HPDE6-E6E7 (cell line): ENCODE measurements around the gene FRMD4A.
A peak's percentile ranks its signal among the peaks of the same experiment; 100 is the strongest.
"Not testable (repeated sequence)": the region's sequence is repeated elsewhere in the genome, so short reads cannot be mapped to it uniquely, and the experiment has no call there.

Source experiments
- DNase-seq: peaks from one replicate; pipeline ENCODE4 v3.0.0; 2011; ENCODE audit warnings: missing footprints; ENCODE audit errors: extremely low spot score

Gene FRMD4A

DNA sequence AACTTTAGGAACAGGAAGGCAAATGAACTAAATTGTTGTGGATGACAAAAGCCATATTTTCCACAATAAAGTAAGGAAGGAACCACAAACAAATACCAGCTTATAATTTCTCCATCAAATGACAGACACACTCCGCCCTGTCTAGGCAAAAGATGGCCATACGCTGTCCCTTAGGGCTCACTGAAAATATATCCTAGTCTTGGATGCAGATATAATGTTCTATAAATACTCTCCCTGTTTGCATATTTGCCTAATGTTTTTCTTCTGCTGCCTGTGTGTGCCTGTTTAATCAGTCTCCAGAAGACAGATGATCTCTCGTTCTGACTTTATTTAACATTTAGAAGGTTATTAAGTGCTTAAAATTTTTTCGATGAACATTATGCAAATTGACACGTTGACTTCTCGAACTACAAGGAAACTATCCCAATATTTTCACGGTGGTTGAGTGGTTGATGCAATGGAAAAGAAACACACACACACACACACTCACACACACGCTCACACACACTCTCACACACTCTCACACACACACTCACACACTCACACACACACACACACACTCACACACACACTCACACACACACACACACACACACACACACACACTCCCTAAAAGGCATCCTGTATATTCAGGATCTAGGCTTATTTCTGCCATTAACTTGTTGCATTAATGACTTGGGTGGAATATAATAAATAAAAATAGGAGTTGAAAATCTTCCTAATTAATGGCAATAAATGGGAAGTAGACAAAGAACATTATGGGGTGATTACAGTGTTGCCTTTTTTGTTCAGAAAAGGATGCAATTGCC, 446.9 kb downstream of the FRMD4A start:
- no peak for DNase-seq

DNA sequence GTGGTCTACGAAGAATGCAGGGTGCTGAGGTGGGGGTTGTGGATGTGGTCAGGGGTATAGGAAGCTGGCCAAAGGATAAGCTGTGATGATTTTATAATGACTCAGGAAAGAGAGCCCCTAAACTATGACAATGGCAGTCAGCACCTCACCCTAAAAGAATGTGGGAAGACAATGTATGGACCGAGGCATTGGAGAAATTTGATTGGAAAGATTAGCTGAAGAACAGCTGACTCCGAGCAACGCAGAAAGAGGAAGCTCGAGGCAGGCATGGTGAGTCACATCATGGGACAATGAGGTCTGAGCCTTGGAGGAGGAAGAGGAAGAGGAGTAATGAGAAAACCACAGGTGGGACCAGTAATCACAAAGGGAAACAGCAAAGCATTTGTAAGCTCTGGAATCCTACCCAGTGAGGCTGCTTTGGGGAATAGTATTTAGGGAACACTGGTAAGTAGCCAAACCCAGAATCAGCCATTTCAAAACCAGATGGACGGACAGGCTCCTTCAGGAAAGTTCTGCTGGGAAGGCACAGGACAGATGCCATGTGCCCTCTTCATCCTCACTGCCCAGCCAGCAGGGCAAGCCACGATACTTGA, 448.5 kb downstream of the FRMD4A start:
- DNase-seq, result peak; percentile 28

DNA sequence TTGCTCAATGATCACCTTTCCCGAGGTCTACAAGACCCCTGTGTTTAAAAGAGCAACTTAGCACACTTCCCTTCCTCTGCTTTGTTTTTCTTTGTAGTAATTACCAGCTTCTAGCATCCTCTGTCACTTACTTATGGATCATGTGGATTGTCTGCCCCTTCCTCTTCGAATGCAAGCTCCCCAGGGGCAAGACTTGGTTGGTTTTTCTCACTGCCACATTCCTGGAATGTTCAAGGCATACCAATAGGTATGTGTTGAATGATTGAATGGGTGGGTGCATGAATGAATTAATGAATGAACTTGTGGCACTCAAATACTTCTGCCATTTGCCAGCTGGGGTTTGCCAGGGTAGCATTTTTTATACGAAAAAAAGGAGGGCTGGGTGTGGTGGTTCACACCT, 450.0 kb downstream of the FRMD4A start:
- no peak for DNase-seq

DNA sequence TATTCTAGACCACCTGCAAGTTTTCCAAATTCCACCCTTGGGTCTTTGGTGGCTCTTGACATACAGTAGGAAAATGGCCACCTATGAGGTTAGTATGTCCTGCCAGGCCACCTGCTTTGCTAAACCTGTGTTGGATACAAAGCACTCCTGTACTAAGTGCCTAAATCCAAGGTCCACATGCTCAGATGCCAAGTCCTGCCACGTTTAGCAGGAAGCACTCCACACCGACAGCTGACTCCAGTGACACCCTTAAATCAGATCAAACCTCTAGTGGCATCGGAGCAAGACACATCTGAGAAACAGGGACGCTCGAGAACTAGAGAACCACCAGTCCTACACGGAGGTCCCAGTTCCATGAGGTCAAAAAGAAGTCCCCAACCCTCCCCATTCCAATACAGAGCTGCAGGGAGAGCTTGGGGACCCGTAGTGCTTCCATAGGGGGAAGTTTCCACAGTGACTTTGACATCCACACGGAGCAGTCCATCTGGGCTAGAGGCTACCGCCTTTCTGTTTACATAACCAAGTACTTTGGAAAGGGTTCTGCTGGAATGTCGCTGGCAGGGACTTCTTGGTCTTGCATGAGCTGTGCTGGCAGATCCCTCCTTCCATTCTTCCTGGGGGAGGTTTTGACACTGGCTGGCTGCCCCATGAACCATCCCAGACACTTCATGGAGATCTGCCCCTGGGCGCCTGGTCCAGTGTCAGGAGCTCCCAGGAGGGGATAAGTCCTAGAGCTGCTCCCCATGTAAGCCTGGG, 453.4 kb downstream of the FRMD4A start:
- DNase-seq, result no peak

DNA sequence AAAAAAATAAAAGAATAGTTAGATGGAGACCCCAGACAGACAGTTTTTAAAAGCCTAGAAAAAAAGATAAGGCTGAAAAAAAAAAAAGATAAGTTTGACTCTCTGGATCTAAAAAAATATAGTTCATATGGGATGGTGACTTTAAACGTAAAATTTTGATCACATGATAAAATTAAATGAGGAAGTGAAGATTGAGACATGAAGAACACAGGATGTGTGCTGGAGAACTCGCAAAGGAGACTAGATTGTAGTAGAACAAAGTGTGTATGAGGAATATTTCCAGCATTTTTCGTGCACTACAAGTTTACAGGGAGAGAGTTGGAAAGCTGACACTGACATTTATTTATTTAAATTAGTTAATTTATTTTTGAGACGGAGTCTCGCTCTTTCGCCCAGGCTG, 457.5 kb downstream of the FRMD4A start:
- DNase-seq, result no peak

DNA sequence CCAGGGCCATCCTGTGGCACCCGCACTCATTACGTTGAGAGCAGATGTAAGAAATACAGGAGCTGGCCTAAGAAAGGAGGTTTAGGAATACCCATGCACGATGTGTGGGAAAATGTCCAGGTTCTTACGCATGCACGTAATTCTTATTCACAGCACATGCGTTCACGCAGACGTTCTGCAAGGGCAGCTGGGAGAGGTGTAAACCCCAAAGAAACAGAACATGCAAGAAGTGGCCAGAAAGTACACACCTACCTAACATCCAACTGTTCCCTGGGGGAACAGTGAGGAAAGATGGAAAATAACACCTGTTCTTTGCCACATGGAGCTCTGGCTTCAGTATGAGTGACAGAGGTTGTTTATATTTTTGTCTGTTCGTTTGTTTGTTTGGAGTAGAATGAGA, 458.3 kb downstream of the FRMD4A start:
- DNase-seq, result no peak

DNA sequence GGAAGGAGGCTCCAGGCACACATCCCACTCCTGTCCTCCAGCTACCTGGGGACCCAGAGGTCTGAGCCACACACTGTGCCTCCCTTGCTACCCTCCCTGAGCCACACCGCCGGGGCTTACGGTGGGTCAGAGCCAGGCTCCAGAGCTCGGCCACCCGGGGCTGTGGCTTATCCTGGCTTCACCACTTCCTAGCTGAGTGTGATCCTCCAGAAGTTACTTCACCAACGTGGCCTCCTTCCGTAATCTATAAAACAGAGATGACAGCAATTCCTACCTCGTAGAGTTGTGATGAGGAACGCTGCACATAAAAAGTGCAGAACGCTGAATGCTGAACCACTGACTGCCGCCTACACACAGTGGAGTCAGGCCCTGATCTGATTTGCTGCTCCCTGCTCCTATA, 458.9 kb downstream of the FRMD4A start:
- no peak for DNase-seq

DNA sequence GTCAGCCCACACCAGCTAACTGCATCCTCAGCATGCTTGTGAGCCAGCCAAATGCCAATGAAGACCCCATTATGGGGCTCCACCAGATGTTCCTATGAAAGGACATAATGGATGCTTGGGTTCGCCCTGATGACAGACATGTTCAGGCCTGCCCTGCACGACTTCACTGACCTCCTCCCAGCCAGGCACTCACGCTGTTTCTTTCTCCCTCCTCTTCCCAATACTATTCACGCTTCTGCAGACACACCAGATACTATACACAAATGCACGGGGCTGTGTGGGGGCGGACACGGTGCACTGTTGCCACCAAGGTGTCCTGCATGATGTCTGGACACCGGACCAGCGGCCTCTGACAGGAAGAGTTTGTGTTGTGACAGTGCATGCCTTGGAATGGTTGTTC, 459.7 kb downstream of the FRMD4A start:
- no peak for DNase-seq

DNA sequence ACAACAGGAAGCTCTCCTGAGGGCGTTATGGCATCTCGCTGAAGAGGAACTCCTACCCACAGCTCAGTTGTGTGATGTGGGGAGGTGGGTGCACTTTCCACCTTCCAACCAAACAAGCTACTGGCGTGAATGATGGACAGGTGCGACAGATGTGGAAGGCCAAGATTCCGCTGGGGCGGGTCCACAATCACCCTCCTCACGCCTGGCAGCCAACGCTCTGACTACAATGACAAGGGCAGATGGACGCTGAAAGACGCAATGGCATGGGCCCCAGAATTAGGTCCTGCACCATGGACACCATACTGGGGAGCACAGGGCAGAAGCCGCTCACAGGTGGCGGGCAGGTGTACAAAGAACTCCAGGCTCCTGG, 461.4 kb downstream of the FRMD4A start:
- no peak for DNase-seq

DNA sequence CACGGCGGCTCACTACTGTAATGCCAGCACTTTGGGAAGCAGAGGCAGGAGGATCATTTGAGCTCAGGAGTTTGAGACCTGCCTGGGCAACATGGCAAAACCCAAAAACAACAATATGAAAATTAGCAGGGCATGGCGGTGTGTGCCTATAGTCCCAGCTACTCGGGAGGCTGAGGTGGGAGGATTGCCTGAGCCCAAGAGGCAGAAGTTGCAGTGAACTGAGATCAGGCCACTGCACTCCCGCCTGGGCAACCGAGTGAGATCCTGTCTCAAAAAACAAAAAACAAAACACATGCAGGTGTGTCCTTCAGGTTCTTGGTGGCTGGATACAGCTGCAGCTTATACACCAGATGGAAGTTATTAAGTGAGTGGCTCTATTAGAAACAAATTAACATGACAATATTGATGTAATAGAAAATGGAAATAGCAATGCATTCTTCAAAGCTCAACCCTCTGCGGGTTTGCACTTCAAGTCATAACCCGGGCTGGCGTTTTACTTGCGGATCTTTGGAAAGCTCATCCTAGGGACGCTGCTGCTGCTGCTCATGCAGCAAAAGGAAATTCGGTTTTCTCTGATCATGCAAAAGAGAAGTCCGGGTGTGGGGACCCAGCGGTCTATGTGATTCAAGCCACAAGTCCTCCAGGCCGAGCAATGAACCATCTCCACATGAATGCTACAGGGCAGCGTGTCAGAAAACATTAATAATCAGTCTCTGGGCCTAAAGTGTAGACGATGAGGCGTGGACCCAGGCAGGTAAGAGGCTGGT, 462.0 kb downstream of the FRMD4A start:
- no peak for DNase-seq

DNA sequence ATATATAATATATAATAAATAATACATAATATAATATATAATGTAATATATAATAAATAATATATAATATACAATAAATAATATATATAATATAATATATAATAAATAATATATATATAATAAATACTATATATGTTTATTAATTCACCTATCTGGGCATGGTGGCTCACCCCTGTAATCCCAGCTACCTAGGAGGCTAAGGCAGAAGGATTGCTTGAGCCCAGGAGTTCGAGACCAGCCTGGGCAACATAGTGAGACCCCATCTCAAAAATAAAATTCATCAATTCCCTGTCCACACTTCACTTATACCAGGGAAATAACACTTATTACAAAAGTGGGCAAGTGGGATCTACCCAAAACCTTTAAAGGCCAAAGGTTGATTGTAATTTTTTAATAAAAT, 462.9 kb downstream of the FRMD4A start:
- DNase-seq, result no peak

DNA sequence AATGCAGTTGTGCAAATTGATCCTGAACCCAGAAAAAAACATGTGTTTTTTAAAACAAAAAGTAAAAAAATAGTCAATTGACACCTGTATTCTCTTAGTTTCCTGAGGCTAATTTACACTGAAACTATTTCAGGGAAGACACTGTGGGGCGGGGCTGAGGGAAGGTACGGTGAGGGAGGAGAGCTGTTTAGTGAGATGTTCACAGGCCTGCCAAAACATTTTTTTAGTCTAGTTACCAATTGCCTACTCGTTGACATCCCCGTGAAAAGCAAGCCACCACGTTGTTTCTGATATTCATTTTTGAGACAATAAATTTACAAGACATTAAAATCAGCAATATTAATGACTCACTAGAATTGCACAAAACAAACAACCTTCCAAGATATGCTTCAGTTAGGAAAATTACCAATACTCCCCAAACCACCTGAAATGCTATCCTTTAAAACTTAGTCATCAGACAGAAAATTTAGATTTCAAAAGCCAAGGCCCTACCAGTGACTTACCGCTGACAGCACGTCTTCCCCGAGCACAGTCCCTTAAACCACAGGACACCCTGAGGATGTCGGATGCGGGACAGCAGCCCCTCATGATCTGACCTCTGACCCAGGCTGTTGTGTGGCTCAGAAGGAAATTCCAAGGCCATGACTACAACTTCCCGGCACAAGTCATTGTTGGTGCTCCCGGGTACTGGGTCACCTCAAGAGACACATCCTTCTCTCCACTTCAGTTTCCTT, 464.8 kb downstream of the FRMD4A start:
- peak; percentile 4 for DNase-seq

DNA sequence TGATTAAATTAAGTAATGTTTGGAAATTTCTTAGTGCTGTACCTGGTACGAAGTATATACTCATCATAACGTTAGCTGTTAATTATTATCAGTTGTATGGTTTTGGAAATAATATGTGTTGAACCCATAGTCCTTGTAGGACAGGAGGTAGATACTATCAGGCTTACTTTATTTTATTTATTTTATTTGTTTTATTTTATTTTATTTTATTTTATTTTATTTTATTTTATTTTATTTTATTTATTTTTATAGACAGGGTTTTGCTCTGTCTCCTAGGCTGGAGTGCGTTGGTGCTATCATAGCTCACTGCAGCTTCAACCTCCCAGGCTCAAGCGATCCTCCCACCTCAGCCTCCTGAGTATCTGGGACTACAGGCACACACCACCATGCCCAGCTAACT, 465.5 kb downstream of the FRMD4A start:
- DNase-seq, result not testable (repeated sequence)

DNA sequence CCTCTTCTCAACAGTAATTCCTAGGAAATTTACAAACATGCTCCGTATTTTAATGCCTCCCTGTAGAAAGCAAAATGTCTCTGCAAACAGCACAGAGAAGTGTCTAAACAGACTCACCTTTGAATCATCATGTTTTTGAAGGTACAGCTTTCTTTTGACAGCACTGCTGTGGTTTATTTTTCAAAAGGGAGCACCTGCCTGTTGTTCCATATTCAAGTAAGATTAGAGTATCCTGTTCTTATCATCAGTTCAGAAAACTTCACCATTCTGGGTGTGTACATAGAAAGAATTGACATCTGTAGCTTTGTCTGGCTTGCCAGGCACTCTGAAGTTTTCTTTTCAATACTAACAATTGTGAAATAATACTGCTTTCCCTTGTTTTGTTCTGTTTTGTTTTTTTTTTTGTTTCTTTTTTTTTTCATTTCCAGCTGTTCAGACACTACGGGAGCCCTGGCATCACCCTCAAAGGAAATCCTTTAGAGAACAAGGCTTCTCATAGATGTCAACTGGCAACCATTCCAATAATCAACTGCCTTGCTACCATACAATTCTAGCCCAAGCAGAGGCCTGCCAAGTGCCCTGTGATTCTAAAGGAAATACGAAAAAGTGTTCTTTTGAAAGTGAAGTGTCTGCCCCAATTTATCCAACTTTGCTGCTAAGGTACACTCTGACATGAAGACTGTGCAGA, 468.0 kb downstream of the FRMD4A start:
- no peak for DNase-seq

DNA sequence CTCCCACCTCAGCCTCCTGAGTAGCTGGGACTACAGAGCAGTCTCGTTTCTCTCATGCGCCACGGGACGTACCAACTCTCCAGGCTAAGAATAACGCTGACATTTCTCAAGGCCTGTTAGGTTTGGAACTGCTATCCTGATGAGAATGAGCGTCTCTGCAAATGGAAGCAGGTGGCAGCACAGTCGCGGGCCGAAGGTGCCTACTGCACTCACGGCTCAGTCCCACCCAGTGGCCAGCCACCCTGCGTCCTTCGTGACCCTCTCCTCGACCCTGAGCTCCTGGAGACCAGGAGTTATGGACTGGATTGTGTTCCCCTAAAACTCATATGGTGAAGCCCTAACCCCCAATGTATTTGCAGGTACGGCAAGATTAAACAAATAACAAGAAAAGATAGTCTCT, 469.8 kb downstream of the FRMD4A start:
- no peak for DNase-seq

DNA sequence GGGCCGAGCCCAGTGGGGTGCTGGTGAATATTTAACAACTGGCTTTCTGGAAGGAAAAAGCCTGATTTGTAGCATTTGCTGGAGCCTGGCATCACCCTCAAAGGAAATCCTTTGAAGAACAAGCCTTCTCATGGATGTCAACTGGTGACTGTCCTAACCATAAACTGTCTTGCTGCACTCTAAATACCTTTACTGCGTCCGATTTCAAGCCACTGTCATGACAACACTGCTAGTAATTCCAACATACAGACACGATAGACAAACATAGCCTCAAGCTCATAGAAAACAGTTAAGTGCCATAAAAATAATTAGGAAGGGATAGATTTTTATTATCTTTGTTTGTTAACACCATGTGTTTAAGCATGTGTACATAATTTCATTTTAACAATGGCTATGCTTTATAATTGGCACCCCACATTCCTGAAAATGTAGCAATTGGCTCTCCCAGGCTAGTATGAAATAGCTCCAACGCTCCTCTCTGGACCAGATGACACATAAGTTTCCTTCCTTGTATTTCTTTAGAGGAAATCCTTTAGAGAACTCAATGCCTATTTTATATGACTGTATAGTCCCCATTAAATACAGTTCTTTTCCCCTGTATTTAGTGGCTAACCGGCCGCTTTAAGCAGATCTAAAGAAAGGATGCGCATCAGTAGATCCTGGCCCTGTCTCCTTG, 470.6 kb downstream of the FRMD4A start:
- no peak for DNase-seq

DNA sequence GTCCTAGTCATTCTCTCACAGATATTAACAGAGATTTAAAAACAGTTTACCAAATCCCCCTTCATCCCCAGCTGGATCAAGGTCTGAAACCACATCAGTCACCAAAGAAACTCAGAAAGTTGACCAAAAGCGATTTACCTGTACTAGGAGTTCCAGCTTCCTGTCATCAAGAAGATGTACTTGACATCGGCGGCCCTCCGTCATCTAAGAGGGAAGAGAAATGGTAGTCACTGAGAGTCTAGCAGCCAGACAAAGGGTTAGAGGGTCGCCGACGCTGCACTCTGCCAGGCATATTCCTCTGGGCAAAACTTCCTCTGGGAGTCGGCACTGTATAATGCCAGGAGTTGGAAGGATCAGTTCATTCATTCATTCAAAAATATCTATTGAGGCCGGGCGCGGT, 472.0 kb downstream of the FRMD4A start:
- no peak for DNase-seq

DNA sequence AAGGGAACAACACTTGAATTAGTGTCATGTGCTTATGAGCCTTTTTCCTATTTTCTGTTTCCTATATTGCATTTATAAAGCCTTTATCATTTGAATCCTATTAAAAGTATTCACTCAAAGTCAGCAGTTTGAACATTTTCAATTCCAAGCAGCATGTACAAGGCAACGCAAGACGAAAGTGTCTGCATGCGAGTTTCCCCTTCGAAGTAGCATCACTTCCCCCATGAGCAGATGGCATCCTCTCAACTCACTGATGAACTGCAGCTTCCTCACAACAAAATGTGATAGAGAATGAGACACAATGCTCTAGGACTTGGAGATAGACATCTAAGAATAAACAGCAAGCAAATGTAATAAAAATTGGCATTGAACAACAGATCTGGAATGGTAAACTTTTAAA, 473.3 kb downstream of the FRMD4A start:
- no peak for DNase-seq

DNA sequence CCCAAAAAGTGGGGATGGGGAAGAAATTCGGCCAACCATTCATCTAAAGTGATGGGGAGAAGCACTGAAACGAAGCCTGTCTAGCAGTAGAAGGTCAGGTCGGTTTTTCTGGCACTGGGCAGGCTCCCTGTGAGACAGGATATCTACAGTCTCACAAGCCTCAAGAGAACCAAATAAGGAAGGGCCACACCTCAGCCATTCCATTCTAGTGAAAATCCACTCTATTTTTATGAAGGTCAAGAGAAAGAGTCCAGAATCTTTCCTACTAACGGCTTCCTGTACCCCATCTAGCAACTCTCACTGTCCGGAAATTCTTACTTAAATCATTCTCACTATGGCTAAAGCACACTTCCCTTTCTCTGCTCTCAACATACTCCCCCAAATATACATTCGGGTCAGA, 476.9 kb downstream of the FRMD4A start:
- DNase-seq, result no peak

DNA sequence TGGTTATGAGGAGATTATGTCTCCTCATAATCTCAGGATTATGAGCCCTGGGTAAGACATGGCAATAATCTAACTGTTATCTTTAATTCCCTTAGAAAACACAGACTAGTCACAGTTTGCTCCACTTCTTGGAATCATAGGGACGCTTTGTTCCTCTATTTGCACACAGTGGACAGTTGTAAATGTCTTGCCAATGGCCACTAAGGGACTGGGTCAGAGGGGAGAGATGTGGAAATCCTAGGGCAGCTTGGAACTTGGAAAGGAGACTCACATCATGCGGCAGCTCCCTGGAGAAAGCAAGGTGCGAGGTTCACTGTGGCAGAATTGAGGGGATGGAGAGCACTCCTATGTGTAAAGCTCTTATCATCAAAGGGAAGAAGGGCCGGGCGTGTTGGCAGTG, 477.9 kb downstream of the FRMD4A start:
- no peak for DNase-seq
